NCI-H2227 (cell line): ENCODE data around the gene FBLN2.
"Not testable (repeated sequence)": the region's sequence is repeated elsewhere in the genome, so short reads cannot be mapped to it uniquely, and the experiment has no call there.

Experiments used
- DNase-seq: peaks from one replicate; lab custom pipeline; 2025; ENCODE audit not compliant: unreplicated experiment; lab: John Stamatoyannopoulos, UW

FBLN2 gene

DNA sequence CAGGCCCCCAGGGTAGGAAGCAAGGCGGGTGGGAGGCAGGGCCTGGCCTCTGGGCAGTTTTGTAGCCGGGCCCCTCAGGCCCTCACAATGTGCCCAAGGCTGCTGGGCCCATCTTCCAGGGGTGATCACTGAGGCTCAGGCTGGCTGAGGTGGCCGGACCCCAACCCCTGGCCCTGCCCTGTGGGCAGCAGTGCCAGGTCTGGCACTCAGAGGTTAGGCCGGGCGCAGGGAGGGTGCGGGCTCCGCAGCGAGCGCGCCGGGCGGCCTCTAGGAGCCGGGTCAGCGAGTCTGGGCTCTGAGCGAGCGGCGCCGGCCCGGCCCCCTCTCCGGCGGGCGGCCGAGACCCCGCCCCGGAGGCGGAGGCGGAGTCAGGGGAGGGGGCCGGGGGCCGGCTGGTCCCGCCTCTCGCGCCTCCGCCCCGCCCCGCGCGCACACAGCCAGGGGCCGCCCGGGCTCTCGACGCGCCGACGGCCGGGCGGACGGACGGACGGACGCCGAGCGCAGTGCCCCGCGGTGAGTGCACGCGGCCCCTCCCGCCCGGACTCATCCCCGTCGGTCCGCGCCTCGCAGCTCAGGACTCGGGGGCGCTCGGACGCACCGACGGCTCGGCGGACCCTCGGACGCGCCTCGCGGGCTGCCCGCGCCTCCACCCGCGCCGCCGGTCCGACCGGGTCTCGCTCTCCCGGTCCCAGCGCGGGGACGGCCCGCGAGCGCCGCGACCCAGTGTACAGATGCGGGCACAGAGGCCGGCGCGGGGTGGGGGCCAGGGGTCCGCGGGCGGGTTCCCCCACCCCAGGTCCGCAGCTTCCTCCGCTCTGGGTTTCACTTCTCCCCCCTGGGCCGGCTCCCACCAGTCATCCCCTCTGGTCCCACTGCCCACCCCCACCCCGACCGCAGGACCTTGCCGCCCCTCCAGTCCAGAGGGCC lies at the start of gene FBLN2:
Gene FBLN2 (plus strand): TSS at position 430 of the 927 bp plus-strand sequence. CDS start 21,231 bp downstream, outside the sequence.
- DNase-seq, result peak; percentile 68

DNA sequence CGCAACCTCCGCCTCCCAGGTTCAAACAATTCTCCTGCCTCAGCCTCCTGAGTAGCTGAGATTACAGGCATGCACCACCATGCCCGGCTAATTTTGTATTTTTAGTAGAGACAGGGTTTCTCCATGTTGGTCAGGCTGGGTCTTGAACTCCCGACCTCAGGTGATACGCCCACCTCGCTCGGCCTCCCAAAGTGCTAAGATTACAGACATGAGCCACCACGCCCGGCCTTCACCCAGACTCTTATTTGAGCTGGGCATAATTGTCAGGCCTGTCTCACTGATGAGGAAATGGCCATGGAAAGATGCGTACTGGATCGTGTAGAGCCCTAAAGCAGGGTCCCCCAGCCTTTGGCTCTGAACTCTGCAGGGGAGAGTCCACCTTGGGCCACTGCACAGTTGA lies 49.7 kb upstream of the FBLN2 start:
- DNase-seq, result not testable (repeated sequence)

DNA sequence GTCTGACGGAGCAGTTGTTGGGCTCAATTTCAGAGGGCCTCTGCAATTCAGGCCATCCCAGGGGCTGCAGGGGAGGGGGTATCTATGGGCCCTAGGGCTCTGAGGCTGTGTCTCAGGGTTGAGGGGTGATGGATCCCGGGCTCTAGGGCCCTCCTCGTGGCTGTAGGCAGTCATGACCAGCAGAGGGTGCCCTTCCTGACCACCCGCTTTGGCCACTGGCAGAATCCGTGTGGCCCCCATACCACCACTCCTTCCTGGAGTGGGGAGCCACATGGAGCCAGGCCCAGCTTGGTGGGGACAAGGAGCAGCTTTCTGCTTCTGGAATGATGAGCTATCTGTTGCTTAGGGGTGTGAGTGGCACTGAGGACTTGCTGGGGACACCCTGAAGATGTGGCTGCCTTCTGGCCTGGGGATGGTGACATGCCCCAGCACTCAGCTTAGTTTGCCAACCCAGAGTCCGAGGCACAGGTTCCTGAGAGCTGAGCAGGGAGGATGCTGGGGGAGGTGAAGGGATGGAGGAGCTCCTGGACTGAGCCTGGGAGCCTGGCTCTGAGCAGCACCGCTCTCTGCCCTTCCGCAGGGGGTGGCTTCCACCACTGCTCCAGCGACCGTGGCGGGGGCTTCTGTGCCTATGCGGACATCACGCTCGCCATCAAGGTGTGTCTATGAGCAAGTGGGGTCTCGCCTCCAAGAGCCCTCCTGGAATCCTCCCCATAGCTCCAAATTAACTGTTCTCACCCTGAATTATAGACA lies 48.6 kb upstream of the FBLN2 start:
- DNase-seq, result no peak

GRCh38 chr3:13501056-13501455 lies 47.9 kb upstream of the FBLN2 start:
- DNase-seq, result no peak

DNA sequence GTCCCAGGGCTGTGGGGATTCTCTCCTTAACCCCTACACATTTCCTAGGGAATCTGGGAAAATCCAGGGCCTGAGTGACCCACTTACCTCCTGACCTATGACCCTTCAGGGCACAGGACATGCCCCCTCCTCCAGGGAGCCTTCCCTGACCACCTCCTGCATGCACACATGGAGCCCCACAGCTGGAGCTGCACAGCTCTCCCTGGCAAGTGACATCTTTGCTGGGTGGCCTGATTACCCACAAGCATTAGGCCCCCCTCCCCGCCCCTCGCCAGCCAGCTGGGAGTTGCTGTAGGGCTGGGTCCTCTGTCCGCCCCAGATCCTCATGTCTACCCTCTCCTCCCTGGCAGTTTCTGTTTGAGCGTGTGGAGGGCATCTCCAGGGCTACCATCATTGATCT lies 47.4 kb upstream of the FBLN2 start:
- DNase-seq, result no peak

- no peak for DNase-seq
Measured at GRCh38 chr3:13501958-13502790, 46.8 kb upstream of the FBLN2 start.

GRCh38 chr3:13502791-13503060 lies 46.2 kb upstream of the FBLN2 start:
- DNase-seq, result no peak

DNA sequence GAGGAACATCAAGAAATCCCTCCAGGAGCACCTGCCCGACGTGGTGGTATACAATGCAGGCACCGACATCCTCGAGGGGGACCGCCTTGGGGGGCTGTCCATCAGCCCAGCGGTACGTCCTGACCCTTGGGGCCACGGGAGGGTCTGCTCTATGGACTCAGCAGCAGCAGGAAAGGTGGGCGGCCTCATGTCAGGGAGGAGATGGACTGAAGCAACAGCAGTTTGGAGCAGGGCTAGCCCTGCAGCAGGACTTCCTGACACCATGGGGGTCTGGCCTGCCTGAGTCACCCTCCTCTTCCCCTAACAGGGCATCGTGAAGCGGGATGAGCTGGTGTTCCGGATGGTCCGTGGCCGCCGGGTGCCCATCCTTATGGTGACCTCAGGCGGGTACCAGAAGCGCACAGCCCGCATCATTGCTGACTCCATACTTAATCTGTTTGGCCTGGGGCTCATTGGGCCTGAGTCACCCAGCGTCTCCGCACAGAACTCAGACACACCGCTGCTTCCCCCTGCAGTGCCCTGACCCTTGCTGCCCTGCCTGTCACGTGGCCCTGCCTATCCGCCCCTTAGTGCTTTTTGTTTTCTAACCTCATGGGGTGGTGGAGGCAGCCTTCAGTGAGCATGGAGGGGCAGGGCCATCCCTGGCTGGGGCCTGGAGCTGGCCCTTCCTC lies 44.6 kb upstream of the FBLN2 start:
- no peak for DNase-seq

DNA sequence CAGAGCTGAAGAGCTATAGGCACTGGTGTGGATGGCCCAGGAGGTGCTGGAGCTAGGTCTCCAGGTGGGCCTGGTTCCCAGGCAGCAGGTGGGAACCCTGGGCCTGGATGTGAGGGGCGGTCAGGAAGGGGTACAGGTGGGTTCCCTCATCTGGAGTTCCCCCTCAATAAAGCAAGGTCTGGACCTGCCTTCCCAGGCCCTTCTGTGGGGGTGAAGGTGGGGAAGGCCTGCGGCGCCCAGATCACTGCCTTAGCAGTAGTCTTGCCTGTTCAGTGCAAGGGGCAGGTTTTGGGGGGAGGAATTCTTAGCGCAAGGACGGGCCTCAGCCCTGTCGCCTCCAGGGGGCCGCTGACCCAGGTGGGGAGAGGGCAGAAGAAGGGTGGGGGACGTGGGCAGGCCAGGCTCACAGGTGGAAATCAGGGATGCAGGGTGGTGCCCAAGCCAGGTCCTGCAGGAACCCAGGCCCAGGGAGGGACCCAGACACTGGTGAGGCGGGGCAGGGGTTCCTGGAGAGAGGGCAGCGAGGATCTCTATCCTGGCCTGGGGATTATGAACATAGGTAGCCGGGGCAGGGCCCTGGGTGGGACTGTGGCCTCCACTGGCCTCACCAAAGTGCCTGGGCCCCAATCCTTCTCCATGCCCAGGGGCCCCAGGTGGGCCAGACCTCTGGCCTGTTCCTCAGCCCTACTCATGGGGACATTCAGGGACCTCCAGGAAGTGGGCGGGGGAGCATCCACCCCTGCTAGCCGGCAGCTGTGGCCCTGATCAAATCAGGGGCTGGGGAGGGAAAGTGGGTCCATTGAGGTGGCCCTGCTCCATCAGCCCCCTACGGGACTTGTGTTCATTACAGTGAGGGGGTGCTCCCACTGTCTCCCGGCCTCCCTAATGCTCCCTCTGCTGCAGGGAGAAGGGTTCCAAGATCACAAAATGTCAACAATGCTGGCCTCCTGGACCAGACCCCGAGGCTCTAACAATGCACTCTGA lies 43.5 kb upstream of the FBLN2 start:
- no peak for DNase-seq

DNA sequence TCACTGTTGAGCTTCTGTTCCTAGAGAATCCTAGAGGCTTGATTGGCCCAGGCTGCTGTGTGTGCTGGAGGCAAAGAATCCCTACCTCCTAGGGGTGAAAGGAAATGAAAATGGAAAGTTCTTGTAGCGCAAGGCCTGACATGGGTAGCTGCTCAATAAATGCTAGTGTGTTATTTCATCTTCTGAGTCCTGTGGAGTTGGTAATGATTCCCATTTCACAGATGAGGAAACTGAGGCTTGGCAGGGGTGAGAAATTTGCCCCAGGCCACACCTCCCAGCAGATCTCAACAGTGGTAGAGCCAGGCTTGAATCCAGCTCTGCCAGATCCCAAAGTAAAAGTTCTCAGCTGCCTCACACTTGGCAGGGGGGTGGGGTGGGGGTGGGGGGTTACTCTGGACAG lies 42.7 kb upstream of the FBLN2 start:
- DNase-seq, result no peak

GRCh38 chr3:13506680-13507079 lies 42.2 kb upstream of the FBLN2 start:
- DNase-seq, result no peak

DNA sequence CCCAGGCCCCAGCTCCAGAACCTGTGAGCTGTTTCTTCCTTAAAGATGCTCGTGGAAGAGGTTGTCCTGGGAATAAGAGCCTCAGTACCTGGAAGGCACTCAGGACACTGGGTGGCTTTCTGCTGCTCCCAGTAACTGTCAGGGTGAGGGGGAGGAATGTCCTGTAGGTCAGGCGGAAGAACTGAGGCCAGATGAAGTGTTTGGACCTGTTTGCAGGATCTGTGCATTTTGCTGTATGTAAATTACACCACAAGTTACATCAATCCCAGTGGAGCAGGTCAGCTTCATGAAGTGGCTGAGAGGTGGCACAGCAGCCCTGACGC lies 41.7 kb upstream of the FBLN2 start:
- DNase-seq, result no peak

DNA sequence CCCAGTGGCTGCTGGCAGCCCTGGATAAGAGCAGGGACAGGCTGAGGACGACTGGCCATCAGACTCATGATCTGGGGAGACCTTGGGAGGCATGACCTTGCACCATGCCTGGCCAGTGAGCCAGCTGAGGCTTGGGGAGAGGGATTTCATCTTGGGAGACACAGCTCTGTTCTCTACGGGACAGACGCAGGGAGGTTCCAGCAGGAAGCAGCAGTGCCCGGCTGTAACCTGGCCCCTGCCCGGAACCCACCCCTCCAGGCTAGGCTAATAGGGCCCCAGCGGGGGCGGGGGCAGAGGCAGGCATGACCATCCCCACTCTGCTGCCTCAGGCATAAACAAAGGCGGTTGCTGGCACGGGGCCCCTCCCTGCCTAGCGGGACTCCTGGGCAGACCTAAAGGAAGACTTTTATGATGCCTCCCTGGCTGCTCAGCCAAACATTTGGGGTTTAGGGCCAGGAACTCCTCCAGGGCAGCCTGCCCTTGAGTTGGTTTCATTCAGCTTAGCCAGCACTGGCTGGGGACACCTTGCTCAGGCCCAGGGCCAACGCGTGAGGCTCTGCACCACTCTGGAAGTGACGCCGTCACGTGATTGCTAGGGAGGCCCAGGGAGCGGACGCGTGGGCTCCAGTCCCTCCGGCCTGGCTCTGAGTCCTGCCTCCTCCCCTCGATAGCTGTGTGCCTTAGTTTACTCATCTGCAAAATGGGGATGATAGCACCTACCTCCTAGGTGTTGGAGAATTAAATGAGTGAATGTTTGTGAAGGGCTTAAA lies 41.2 kb upstream of the FBLN2 start:
- peak; percentile 16 for DNase-seq

DNA sequence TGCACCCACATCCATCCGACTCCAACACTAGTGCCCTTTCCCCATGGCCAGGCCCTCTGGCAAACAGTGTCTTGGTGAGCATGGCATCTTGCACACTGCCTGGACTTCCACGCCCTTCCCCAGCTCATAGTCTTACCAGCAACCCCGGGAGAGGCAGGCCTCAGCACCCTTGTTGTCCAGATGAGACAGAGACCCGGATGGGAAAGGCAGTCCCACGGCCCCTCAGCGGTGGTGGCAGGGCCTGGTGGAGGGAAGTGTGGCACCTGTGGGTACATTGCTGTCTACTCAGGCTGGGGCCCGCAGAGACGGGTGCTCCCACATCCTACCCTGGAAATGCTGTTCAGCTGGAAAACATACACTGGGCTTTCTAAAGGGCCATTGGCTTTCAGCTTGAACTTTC lies 40.4 kb upstream of the FBLN2 start:
- no peak for DNase-seq

- no peak for DNase-seq
Measured at GRCh38 chr3:13509059-13509815, 39.7 kb upstream of the FBLN2 start.

DNA sequence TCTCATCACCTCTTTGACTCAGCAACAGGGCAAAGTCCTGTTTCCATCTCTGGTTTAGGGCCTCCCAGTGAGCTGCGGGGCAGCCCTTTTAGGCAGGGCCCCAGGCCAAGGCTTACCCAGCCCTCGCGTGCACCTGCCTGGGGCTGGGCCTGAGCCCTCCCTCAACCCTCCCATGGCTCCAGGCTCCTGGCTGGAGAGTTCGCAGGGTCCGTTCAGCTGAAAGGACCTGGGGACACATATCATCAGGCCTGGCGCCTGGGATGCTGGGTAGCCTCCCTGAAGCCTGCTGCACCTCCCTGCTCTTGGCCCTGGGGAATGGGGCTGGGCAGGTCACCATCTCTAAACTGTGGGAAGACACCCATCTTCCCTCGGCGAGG lies 39.1 kb upstream of the FBLN2 start:
- DNase-seq, result no peak

- DNase-seq, result no peak
Measured at GRCh38 chr3:13512451-13512850, 36.5 kb upstream of the FBLN2 start.

- no peak for DNase-seq
Measured at GRCh38 chr3:13513051-13513912, 35.6 kb upstream of the FBLN2 start.
